GM12864 (cell line): ENCODE data around the gene BTNL9.

Experiments
- DNase-seq: peaks from one replicate; pipeline ENCODE4 v3.0.0-alpha.2; 2011; ENCODE audit warnings: low read depth
- H3K4me3 ChIP-seq: 2 replicates; pipeline ENCODE4 v1.5.1; 2011; ENCODE audit warnings: mild to moderate bottlenecking, low read depth, low read length, control low read depth
- CTCF ChIP-seq: IDR thresholded peaks from 2 replicates; pipeline ENCODE4 v1.5.1; 2011; ENCODE audit warnings: low read depth, mild to moderate bottlenecking, moderate library complexity, low read length, control low read depth, inconsistent platforms; ENCODE audit errors: missing control alignments

Gene BTNL9

GRCh38 chr5:181058321-181058720 is 18.3 kb downstream of the BTNL9 start:
- no peak for TF ChIP-seq CTCF
- DNase-seq = no peak
- H3K4me3 ChIP-seq = no peak overlapping the region

- DNase-seq = no peak
- H3K4me3 ChIP-seq = no peak overlapping the region
- no peak for TF ChIP-seq CTCF
Measured at GRCh38 chr5:181058786-181059296, 18.8 kb downstream of the BTNL9 start.

GRCh38 chr5:181059297-181060230 is 19.5 kb downstream of the BTNL9 start:
- H3K4me3 ChIP-seq = no peak overlapping the region

GRCh38 chr5:181060231-181060590 is 20.1 kb downstream of the BTNL9 start:
- no peak for TF ChIP-seq CTCF

More at GRCh38 chr5:181059297-181060230, 19.5 kb downstream of the BTNL9 start:
- no peak for DNase-seq
- no peak for TF ChIP-seq CTCF

GRCh38 chr5:181060924-181061323 is 20.9 kb downstream of the BTNL9 start:
- H3K4me3 ChIP-seq = no peak overlapping the region
- DNase-seq = no peak
- no peak for TF ChIP-seq CTCF

More at GRCh38 chr5:181060231-181060590, 20.1 kb downstream of the BTNL9 start:
- DNase-seq = no peak
- no peak overlapping the region for H3K4me3 ChIP-seq

GRCh38 chr5:181061645-181062044 is 21.6 kb downstream of the BTNL9 start:
- TF ChIP-seq CTCF = no peak
- no peak overlapping the region for H3K4me3 ChIP-seq
- no peak for DNase-seq

- no peak overlapping the region for H3K4me3 ChIP-seq
- DNase-seq = no peak
- TF ChIP-seq CTCF = no peak
Measured at GRCh38 chr5:181062631-181063030, 22.6 kb downstream of the BTNL9 start.
